NCI-H82 (cell line): ENCODE data around the gene ASPA.
"Not testable (repeated sequence)": the region's sequence is repeated elsewhere in the genome, so short reads cannot be mapped to it uniquely, and the experiment has no call there.

Experiments used
- DNase-seq: peaks from one replicate; lab custom pipeline; 2025; lab: John Stamatoyannopoulos, UW

ASPA gene

DNA sequence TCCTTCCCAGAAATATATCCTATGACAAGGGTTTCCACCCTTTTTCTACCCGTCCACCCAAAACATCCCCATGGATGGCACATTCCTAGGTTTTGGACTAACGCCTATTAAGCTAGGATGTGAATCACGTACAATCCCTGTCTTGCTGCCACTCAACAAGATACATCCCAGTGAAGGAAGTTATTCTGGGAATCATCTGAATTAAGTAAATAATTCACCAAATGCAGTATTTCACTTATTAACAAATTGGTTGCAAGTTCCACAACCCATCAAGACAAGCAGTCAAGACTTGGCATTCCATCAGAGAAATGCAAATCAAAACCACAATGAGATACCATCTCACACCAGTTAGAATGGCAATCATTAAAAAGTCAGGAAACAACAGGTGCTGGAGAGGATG, 32.1 kb downstream of the ASPA start:
- DNase-seq = no peak

DNA sequence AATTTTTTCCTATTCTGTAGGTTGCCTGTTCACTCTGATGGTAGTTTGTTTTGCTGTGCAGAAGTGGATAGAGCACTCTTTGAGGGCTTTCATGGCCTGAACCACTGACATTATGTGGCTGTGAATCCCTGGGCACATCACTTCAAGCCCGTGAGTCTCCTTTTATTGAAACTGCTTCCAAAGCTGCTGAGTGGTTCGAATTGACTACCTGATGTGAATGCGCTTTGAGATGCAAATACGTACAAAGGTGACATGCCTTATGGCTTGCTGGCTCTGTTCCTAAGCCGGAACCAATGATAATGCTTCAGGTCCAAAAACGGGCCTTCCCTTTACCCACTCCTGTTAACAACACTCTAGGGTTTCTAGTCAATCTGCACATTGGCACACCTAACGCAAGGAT, 34.3 kb downstream of the ASPA start:
- DNase-seq = no peak

DNA sequence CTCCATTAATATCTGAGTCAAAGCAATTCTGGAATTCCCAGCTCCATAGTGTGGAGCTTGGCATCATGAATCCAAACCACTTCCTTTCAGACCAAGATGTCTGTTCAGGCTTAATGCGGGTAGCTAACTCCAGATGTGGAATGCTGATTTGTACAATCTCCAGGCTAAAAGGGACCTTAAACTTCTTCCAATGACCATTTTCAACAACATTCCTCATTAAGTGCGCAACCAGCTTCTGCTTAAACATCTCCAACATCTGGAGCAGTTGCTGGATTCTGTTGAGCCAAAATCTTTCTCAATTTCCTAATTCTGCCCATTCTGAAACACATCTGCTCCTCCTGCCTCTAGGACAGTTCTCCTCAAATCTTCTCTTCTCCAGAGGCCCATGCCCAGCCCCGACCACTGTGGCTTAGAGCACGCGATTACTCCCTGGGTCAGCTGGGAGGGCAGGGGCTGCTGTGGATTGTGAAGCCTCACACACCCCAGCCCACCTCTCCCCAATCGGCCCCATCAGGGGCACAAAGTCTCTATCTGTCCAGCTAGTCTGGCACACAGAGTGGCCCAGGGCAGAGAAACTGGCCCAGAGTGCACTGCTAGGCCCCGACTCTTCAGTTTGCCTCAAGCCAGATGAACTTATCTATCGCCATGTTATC, 36.2 kb downstream of the ASPA start:
- no peak for DNase-seq

DNA sequence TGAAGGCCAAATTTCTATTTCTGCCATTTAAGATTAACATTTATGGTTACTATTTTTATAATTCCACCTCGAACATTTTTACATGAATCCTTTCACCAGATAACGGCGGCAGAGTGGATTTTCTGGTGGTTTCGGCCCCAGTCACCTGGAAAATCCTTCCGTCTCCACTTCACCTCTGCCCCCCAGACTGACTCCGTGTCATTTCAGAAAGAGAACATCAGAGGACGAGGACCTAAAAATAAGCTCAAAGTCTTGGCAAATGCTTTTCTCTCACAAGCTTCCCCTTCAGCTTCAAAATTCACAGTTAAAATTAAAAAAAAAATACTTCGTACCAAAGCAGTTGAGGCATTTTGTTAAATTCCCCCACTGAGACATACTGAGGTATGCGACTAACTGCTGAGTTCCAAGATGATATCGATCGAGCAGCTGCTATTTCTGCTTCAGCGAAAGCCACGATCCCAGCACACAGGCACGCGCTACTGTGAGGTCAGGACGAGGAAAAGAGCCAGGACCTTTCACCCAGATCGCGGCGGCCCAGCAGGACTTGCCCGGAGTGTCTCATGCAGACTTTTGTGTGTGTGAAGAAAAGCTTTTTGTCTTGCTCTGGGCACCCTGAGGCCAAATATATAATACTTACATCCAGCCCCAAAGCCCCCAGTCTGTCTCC, 36.8 kb downstream of the ASPA start:
- DNase-seq = no peak

DNA sequence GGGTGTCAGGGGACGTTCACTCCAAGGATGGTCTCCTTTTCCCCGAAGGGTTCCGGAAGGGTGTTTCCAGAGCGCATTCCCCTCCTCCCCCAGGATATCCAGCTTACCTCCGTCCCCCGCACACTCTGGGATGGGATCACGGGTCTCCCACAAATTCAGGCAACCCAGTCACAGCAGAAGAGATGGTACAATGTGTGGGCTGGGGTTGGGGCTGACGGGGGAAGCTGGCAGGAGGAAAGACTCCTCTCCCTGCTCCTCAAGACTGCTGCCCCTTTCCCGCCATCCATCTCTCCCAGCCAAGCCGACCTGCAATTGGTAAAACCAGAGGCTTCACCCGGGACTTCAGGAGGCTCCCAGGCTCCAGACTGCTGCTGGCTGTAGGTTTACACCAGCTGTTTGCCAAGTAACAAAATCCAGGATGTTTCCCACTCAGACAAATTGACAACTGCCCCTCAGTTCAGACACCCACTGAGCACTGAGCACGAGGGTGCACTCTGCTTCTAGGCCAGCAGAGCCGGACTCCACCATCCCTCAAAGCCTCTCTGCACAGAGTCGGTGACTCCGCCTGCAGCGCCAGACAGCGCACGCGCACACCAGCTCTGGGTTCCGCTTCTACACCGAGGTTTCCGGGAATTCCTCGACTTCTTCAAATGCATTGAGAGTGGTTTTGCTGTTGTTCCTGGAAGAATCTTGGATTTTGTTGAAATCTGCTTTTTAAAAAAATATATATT, 37.7 kb downstream of the ASPA start:
- no peak for DNase-seq

DNA sequence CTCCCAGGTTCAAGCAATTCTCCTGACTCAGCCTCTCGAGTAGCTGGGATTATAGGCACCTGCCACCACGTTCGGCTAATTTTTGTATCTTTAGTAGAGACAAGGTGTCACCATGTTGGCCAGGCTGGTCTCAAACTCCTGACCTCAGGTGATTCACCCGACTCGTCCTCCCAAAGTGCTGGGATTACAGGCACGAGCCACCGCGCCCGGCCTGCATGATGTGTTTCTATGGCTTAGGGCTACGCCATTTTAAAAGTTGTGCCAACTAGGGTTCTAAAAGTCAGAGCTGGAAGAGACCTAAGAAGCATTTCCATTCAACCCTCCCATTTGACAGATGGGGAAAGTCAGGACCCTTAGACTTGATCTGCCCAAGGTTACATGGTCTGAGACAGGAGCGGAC, 38.4 kb downstream of the ASPA start:
- not testable (repeated sequence) for DNase-seq

DNA sequence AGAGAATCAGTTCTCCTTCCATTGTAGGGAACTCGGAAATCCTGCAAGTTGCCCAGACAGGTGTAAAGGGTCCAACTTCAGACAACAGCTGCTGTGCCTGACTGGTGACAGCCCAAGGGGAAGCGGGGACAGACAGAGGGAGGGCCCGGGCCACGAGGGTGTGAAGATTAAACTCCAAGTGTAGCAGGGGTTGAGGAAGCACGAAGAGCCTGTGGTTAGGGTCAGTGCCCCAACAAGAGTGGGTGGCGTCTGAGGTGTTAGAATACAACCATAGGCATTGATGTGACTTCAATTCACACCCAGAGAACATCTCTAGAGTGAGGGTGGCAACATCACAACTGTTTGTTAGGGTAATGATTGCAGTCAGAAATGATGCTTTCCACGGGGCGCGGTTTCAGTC, 39.1 kb downstream of the ASPA start:
- DNase-seq = no peak

DNA sequence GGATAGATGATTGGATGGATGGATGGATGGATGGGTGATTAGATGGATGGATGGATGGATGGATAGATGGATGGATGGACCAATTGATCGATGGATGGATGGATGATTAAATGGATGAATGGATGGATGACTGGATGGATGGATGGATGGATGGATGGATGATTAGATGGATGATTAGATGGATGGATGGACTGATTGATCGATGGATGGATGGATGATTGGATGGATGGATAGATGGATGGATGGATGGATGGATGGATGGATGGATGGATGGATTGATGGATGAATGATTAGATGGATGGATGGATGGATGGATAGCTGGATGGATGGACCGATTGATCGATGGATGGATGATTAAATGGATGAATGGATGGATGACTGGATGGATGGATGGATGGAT, 43.7 kb downstream of the ASPA start:
- not testable (repeated sequence) for DNase-seq

DNA sequence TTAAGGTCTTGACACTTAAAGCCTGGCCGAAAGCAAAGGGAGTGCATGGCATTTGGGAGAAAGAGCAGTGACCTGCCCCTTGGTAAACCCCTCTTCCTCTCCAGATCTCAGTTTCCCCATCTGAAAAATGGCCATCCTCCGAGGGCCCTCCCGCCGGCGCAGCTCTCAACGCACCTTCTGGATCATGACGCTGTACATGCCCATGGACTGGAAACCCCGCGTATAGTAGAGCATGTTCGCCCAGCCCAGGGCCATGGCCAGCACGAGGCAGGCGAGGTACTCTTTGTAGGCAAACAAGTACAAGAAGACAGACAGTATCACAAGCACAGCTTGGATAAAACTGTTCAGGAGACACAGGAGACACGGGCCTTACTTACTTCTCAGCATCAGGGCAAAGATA, 48.2 kb downstream of the ASPA start:
- DNase-seq = no peak

DNA sequence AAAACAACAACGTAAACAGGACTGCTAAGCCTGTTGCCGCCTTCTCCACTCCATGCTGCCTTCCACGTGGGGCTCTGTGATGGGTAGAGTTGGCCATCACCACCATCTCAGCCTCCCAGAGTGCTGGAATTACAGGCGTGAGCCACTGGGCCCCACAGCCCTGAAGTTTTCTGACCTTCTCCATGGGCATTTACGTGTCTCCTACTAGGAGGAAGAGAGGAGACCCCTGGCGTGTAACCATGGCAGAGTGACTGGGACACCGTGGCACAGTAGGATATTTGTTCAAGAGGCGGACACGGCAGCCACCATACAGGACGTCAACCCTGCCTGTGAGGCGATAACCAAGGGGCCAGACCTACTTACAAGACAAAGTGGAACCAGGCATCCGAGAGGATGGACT, 50.7 kb downstream of the ASPA start:
- no peak for DNase-seq

DNA sequence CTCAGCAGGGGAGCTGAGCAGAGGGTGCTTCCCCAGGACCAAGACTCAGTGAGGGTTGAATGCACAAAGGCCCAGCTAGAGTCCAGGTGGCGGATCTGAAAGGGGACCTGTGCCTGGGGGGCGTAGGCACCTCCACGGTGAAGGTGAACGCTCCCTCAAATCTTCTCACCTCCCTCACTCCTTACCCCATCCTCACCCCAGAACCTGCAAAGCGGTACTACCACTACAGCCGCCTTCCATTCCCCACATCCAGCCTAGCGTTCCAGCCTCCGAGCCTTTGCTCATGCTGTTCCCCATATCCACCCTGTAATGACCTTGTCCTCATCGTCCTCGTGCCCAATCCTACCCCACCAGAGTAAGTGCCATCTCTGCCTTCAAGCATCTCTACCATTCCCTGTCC, 51.2 kb downstream of the ASPA start:
- no peak for DNase-seq

DNA sequence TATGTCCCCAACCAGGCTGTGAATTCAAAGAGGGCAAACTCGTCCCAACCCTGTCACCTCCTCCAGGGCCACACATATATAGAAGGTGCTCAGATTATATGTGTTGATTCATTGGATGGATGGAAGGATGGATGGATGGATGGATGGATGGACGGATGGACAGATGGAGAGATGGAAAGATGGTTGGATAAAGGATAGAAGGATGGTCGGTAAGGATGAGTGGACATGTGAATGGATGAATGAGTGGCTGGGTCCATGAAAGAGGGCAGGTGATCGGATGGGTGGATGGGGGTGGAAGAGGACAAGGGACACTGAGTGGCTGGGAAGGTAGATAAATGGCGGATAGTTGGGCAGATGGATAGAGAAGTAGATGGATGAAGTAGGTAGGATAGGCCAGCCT, 51.7 kb downstream of the ASPA start:
- DNase-seq = no peak

DNA sequence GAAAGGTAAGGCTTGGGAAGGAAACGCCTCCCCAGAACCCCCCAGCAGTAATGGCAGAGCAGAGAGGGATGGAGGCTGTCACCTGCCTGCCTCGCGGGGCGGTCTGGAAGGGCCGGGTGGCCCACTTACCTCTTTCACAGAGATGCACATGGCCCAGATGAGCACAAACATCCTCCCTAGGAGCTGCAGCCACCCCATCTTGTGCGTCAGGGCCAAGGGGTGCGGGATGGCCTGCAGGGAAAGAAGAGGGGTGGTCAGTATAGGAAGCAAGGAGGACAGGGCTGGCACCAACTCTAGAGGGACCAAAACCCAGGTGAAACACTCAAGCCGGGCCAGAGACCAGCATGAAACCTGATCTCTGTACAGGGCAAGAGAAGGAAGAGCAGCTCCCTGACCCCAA, 52.1 kb downstream of the ASPA start:
- DNase-seq = no peak

DNA sequence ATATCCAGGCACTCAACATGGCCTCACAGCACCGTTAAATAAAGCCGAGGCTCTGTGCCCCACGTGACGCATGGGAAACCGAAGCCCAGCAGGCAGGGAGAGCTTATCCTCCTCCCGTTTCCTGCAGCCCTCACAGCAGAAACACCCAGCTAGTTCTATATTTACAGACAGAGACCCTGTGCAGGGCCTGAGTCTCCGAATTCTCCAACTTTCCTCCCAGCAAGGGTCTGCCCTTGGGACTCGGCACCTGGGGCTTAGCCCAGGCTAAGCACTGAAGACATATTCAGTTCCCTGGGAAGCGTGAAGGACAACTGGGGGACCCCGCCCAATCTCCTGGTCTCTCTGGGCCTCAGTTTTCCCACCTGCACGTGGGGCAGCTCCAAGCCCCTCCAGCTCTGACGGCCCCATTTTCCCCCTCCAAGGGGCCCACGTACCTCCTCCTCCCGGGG, 52.6 kb downstream of the ASPA start:
- DNase-seq = no peak

DNA sequence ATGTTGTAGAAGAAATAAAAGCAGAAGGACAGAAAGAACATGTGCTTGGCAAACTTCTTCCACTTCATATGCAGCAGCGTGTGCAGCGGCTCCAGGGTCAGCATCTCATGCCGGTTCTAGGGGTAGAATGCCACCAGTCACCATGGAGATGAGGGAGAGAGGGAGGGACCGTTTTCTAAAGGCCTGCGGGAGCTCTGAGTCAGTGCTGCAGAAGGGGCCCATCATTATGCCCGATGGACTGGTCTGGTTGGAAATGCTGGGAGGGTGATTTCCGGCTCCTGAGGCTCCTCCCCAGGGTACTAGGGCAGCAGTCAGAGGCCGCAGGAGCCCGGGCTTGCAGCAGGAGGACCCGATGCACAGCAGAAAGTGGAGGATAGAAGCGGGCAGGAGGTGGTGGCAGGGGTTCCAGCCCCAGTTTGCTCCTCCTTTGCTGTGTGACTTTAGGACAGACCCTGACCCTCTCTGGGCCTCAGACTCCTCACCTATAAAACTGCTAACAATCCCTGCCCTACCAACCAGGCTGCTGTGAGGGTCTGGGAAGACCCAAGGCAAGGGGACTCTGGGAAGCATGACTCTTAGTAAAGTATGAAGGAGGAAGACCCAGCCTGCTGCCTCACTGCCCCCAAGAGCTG, 53.2 kb downstream of the ASPA start:
- DNase-seq = no peak

DNA sequence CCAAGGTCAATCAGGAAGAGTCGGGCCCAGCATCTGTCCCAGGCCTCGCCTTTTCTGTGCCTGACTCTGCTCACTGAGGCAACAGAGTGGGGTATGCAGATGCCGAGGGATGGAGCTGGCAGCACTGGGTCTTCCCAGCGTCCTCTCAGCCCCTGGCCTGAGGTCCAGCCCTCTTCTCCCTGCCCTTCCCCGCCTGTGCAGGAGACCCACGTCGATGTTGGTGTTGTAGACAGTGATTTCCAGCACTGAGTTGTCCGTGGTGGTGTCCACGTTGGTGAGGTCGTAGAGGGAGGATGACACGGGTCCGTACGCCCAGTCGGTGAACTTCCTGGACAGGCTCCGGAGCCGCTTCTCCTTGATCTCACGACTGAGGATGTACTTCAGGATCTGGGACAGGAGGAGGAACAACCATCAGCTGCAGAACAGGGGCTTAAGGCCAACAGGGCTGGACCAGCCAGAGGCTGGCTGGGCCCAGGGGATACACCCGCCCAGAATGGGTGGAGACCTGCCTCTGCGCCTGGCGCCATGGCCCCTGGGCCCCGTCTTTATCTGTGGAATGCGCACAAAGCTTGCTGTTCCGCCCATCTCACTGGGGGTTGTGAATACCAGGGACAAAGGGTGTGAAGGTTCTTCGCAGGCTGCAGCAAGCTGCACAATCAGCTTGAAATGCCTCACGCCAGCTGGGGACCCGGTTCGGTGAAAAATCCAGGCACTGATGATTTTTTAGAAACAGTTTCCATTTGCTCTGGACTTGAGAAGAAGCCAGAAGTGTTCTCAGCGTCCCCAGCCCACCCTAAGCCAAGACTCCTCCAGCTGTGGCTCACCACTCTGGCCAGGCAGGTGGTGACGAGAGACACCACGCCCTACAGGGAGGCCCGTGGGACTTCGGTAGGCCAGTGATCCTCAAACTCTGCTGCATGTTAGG, 54.3 kb downstream of the ASPA start:
- no peak for DNase-seq

DNA sequence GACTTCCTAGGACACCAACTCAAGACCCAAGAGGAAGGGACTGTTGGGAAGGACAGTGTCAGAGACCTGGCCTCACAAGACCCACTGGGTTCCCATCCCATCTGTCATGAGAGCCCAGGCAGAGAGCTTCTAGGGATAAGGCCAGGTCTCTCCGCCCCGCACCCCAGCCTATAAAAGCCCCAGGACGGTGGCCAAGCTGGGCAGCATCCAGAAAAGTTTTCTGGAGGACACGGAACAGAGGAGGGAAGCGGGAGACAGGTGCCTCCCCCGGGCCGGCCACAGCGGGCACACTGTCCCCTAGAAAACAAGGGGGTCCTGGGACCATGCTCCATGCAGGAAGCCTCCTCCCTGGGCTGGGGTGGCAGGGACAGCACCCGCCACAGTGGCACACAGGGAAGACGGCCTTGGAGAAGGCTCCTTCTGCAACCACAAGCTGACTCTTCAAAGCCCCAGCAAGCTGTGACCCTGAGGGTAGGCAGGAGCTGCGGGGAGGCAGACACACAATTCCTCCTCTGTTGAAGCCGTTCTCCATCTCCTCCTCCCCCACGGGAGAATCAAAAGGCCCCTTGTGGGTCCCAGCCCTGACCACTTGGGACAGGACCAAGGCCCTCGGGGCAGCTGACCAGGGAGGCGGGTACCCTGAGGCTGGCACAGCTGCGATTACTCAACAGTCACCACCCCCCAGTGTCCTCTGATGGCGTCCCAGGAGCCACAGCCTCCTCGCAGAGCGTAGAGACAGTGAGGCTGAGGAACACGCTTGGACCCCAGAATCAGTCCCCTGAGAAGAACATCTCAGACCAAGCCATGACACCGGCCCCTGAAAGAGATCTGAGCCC, 55.7 kb downstream of the ASPA start:
- DNase-seq = no peak

DNA sequence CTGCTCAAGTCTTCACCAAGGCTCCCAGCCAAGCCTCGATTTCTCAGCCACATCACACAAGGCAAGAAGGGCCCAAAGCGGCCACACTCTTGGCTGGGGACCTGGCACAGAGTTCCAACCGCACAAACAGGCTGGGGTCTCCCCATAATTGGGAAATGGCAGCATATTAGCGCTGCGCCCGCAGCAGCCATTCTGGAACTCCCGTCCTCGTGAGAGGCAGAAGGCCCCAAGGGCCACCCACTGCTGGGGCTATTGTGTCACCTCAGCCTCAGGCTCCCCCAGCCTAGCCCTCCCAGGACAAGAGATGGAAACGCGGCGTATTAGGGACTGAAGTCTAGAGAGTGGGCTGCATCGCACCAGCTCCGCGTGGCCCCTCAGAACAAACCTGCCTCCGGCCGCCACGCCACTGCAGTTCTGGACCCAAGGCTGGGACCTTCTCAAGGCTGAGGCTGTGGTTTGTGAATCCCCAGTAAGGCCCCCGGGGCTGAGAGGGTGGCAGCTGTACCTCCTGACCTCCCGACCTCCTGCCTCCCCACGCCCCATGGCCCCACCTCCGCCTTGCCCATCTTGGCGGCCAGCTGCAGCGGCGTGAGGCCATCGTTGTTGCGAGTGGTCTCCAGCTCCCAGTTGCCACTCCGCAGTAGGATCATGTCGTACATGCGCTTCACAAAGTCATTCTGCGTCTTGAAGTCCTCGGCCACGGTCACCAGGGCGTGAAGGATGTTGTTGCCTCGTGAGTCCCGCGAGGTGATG, 56.5 kb downstream of the ASPA start:
- DNase-seq = no peak

DNA sequence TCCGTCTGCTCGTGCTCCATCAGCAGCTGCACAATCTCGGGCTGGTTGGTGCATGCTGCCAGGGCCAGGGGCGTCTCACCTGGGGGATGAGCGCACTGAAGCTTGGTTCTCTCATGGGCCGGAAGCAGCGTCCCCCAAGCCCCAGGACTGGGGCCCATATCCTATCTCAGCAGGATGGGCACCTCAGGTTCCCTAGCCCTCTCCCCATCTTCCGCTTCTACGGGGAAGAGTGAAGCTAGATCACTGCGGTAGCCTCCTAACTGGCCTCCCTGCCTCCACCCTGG, 57.0 kb downstream of the ASPA start:
- DNase-seq = no peak

DNA sequence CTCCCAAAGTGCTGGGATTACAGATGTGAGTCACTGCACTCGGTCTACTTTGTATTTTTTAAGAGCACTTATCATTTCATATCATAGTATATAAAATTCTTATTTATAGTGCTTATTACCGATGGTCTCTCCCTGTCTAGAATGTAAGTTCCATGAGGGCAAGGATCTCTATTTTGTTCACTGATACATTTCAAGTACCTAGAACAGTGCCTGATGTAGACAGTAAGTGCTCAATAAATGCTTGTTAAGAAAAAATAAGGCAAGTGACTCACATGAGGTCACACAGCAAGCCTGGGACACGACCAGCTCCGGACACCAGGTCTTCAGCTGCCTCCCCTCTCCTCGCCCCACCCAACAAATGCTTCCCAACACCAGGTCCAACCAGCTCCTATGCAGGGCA, 58.0 kb downstream of the ASPA start:
- DNase-seq = no peak
